ENCODE data around the gene RBX1. TPM values are rescaled to one million over a fixed set of nuclear protein-coding genes. Genes with fewer than 3 reads are reported as not detected.
"Not testable (repeated sequence)": the region's sequence is repeated elsewhere in the genome, so short reads cannot be mapped to it uniquely, and the experiment has no call there.

The RBX1 gene
- total RNA-seq, 1 donor from 2014 or later, result 83.1 TPM

DNA sequence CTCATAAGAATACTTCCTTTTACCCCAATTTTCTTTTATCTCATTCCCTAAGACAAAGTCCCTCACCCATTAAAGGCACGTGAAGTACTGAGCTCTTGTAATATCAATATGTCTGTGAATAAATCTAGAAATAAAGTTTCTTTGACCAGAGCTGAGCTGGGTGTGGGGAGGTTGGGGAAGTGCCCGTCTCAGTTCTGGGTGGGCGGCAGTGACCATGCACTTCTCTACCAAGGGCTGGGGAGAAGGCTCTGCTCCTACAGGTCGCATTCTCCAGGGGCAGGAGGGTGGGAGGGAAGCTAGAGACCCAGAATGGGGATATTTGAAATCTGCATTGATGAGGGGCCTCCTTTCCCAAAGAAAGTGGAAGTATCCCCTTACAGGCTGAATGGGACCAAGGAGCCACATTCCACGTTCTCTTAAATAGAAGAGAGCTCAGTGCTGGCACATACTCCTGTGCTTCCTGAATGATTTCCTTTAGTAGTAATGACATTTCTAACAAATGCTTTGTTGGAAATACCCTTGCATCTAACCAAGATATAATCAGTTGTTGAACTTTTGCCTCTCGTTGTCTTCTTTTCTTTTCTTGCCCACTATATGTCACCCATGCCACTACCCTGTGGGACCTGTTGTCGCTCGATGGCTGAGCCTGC lies 16.1 kb downstream of the RBX1 start:
- intact Hi-C loops (cut with micrococcal nuclease), result no loop called here

GRCh38 chr22:40972587-40972986 lies 21.4 kb downstream of the RBX1 start:
- intact Hi-C loops (cut with micrococcal nuclease), result no loop called here

DNA sequence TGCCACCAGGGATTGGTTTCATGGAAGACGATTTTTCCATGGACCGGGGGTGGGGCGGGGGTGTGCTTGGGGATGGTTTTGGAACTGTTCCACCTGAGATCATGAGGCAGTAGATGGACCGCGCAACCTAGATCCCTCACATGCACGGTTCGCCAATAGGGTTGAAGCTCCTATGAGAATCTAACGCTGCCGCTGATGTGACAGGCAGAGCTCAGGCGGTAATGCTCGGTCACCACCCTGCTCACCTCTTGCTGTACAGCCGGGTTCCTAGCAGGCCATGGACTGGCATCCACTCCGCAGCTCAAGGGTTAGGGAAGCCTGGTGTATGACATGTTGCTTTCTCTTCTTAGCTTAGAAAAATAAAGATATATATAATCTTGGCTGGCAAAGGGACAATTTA lies 22.0 kb downstream of the RBX1 start:
- intact Hi-C loops (cut with micrococcal nuclease), result no loop called here

DNA sequence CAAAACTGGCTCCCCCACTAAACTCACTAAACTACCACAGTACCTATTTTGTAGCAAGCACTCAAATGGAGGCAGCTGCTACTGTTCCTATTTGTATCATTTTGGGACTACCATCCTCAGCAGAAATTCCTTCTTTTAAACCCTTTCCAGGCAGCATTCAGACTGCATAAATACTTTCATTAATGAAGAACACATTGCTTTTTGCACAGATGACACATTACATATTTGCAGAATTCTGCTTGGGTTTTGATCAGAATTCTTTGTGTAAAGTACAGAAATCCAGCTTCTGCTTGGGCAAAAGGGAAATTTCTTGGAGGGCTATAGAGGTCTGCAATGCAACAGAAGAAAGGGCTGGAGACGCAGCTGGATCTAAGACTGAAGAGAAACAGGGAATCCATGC lies 24.2 kb downstream of the RBX1 start:
- intact Hi-C loops (cut with micrococcal nuclease), result no loop called here

DNA sequence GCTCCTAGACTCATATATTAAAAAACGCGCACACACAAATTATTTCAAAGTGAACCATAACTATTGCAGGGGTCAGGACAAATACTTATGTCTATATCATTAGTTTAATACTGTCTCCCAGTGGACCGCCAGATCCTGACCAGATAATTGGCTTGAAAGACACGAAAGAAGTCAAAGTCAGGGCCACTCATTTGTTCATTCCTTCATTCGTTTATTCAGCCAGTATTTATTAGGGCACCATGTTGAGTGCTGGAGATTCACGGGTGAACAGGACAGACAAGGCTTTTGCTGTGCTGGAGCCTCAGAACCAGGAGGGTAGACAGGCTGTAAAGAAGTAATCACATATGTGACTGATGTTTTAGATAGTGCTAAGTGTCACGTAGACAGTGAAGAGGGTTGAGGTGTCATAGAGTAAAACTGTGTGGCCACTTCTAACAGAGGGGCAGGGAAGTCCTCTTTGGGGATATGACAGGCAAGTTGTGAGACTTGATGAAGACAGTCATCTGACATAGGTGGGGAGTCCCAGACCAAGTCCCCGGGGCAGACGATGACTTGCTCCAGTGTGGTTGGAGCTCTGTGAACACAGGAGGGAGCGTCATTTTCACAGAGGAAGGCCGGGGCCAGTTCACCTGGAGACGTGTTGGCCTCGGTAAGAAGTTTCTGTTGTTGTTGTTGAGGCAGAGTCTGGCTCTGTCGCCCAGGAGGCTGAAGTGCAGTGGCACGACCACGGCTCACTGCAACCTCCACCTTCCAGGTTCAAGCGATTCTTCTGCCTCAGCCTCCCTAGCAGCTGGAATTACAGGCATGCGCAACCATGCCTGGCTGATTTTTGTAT lies 25.9 kb downstream of the RBX1 start:
- intact Hi-C loops (cut with micrococcal nuclease), result no loop called here

DNA sequence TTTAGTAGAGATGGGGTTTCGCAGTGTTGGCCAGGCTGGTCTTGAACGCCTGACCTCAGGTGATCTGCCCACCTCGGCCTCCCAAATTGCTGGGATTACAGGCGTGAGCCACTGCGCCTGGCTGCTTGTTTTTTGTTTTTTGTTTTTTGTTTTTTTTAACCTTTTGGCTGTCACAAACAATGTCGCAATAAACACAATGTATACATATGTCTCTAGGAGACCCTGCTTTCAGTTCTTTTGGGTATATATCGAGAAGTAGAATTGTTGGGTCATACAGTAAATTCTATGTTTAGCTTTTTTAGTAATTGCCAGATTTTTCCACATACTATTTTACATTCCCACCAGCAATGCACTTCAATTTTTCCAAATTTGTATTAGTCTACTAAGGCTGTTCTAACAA lies 28.0 kb downstream of the RBX1 start:
- intact Hi-C loops (cut with micrococcal nuclease), result no loop called here

GRCh38 chr22:40979871-40980270 lies 28.7 kb downstream of the RBX1 start:
- intact Hi-C loops (cut with micrococcal nuclease), result no loop called here

DNA sequence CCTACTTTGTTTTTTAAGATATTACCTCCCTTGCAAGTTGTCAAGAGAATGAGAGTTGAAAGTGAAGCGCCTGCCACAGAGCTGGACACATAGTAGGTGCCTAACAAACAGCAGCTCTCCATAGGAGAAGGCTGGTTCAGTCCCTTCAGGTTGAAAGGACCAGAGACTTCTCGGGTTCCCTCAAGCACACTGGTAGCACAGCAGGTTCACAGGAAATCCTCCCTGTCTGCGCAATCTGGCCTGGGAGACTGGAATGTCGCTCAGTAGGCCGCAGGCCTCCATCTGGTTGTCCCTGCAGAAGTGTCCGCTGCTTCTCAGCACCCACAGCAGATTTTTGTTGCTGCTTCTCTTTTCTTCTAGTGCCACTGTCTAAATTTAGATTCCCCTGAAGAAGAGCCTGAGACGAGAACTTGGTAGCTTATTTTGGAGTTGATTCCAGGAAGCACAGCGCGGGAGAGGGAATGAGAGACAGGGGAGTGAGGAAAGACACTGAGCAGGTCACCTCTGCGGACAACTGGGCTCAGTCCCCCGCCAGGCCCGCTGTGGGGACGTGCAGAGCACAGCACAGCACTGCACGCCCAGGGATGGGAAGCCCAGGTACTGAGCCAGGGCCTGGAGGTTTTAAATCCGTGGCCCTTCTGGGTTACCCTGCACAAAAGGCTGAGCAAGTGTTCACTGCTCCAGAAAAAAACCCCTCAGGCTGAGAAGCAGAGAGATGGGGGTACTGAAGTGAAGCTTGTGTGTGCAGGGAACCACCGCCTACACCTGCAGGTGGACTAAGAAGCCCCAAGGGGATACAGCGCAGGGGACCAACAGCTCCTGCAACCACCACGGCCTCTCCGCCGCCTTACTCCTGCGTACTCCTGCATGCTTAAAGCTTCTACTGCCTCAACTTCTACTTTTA lies 31.6 kb downstream of the RBX1 start:
- intact Hi-C loops (cut with micrococcal nuclease), result no loop called here

- intact Hi-C loops (cut with micrococcal nuclease), result no loop called here
Measured at GRCh38 chr22:40991298-40991697, 40.1 kb downstream of the RBX1 start.

DNA sequence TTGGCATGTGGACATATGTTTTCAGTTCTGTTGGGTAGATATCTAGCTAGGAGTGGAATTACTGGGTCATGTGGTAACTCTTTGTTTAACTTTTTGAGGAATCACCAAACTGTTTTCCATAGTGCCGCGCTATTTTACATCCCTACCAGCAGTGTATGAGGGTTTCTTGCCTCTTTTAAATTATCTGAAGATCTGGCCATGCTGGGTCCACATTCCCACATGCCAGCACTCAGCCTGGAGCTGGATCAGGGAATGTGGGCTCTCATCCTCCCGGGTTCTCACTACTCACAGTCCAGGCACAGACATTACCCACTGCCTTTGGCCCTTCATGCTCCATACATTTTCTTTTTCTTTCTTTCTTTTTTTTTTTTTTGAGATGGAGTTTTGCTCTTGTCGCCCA lies 44.6 kb downstream of the RBX1 start:
- intact Hi-C loops (cut with micrococcal nuclease), result no loop called here

GRCh38 chr22:40997520-40997919 lies 46.3 kb downstream of the RBX1 start:
- intact Hi-C loops (cut with micrococcal nuclease), result no loop called here

DNA sequence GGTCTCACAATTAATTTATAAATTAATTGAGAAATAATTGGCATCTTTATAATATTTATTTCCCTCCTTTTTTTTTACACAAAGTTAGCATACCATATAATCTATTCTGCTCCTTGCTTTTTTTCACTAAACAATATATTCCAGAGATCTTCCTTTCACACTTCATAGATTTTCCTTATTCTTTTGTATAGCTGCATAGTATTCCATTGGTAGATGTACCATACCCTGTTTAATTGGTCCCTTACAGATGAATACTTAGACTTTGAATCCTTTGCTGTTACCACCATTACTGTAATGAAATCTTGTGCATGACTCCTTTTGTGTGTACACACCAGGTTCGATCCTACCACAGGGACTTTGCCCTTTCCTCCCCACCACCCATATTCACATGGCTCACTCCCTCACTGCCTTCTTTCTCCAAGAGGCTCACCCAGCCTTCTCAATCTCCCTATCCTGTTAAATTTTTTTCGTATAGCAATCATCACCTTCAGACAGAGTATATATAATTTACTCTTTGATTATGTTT lies 48.9 kb downstream of the RBX1 start:
- intact Hi-C loops (cut with micrococcal nuclease), result no loop called here

GRCh38 chr22:41000941-41001721 lies 50.0 kb downstream of the RBX1 start:
- intact Hi-C loops (cut with micrococcal nuclease), result no loop called here

DNA sequence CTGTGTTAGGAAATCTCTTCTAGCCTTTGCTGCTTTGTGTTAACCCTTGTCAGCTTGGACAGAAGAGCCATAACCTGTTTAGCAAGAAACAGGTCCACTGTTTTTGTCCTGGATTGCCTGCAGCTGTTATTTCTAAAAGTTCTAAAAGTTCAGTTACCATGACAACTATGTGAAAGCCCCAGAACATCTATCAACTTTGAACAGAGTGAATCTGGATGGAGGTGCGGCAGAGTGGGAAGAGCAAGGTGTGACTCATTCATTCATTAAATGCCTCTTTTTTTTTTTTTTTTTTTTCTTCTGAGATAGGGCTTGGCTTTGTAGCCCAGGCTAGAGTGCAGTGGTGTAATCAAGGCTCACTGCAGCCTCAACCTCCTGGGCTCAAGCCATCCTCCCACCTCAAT lies 50.5 kb downstream of the RBX1 start:
- intact Hi-C loops (cut with micrococcal nuclease), result no loop called here

GRCh38 chr22:41002386-41002785 lies 51.2 kb downstream of the RBX1 start:
- intact Hi-C loops (cut with micrococcal nuclease), result not testable (repeated sequence)

GRCh38 chr22:41003066-41003465 lies 51.9 kb downstream of the RBX1 start:
- intact Hi-C loops (cut with micrococcal nuclease), result no loop called here

DNA sequence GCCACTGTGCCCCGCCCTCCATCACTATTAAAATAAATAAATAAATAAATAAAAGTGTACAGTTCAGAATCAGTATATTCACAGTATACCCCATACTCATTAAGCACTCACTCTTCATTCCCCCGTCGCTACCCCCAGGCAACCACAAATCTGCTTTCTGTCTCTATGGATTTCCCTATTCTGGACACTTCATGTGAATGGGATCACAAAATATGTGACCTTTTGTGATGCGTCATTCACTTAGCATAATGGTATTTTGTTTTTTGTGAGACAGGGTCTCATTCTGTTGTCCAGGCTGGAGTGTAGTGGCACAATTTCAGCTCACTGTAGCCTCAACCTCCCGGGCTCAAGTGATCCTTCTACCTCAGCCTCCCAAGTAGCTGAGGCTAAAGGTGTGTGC lies 52.8 kb downstream of the RBX1 start:
- intact Hi-C loops (cut with micrococcal nuclease), result no loop called here

- intact Hi-C loops (cut with micrococcal nuclease), result no loop called here
Measured at GRCh38 chr22:41009222-41009948, 58.2 kb downstream of the RBX1 start.

- intact Hi-C loops (cut with micrococcal nuclease), result no loop called here
Measured at GRCh38 chr22:41015003-41015402, 63.8 kb downstream of the RBX1 start.

DNA sequence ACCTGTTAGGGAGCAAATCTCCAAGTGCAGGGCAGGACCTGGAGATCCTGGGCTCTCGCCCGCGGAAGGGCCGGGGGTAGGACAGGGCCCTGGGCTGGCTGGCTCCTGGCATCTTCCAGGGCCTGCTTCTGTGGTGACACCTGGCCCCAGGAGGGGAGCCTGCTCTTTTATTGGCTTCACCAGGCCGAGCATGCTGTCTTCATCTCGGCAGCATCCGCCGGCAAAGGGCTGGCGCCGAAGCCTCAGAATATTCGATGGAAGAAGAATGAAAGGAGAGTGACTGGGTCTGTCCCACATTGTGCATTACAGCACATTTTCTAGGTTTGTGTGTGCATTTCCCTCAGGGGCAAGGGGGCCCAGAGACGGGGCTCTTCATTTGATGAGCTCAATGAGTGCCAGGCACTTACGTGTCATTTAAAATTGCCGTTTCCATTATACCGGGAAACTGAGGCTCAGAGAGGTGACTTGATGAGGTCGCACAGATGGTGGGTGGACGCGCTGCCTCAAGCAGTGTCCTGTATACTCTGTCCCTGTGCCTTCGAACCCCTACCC lies 70.0 kb downstream of the RBX1 start:
- intact Hi-C loops (cut with micrococcal nuclease), result loop anchor here (1.0 kb wide), 1 partner anchor 70 kb away; no protein-coding TSS in a partner anchor
